Activated CD4-positive, alpha-beta T cell treated with anti-CD3 and anti-CD28 coated beads, Interleukin-2, amount 50 U/mL, for 1 hour (primary cell): Measurements from ENCODE around the gene DMXL1.
"Not testable (repeated sequence)": the region's sequence is repeated elsewhere in the genome, so short reads cannot be mapped to it uniquely, and the experiment has no call there.

ENCODE experiments used
- DNase-seq: peaks from one replicate; pipeline ENCODE4 v3.0.0-alpha.2; 2020

The DMXL1 gene

DNA sequence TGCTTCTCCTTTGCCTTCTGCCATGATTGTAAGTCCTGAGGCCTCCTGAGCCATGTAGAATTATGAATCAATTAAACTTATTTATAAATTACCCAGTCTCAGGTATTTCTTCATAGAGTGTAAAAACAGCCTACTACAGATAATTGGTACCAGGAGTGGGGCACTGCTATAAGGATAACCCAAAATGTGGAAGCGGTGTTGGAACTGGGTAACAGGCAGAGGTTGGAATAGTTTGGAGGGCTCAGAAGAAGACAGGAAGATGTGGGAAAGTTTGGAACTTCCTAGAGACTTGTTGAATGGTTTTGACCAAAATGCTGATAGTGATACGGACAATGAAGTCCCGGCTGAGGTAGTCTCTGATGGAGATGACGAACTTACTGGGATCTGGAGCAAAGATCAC is 64.9 kb downstream of the DMXL1 start:
- not testable (repeated sequence) for DNase-seq

DNA sequence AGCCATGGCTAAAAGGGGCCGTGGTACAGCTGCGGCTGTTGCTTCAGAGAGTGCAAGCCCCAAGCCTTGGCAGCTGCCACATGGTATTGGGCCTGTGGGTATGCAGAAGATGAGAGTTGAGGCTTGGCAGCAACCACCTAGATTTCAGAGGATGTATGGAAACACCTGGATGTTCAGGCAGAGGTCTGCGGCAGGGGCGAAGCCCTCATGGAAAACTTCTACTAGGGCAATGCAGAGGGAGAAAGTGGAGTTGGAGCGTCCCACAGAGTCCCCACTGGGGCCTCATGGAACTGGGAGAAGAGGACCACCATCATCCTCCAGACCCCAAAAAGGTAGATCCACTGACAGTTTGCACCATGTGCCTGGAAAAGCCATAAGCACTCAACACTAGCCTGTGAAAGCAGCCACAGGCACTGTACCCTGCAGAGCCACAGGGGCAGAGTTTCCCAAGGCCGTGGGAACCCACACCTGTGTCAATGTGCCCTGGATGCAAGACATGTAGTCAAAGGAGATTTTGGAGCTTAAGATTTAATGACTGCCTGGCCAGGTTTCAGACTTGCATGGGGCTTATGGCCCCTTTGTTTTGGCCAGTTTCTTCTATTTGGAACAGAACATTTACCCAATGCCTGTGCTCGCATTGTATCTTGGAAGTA is 65.9 kb downstream of the DMXL1 start:
- no peak for DNase-seq

DNA sequence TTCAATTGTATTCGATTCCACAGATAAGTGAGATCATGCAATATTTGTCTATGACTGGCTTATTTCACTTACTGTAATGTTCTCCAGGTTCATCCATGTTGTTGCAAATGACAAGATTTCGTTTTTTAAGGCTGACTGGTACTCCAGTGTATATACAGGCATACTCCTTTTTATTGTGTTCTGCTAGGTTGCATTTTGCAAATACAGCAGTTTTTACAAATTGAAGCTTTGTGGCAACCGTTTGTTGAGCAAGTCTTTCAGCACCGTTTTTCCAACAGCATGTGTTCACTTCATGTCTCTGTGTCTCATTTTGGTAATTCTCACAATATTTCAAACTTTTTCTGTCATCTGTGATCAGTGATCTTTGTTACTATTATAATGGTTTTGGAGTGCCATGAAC is 82.7 kb downstream of the DMXL1 start:
- no peak for DNase-seq

DNA sequence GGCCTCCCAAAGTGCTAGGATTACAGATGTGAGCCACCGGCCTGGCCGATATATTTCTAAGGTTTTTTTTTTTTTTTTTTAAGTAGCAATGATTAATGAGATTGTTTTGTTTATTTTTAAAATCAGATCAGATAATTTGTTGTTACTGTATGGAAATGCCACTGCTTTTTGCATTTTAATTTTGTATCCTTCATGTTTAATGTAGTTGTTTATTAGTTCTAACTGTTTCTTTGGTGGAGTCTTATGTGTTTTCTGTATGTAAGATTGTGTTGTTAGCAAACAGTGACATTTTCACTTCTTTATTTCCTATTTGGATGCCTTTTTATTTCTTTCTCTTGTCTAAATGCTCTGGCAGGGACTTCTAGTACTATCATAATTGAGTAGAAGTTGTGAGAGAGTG is 87.3 kb downstream of the DMXL1 start:
- no peak for DNase-seq

DNA sequence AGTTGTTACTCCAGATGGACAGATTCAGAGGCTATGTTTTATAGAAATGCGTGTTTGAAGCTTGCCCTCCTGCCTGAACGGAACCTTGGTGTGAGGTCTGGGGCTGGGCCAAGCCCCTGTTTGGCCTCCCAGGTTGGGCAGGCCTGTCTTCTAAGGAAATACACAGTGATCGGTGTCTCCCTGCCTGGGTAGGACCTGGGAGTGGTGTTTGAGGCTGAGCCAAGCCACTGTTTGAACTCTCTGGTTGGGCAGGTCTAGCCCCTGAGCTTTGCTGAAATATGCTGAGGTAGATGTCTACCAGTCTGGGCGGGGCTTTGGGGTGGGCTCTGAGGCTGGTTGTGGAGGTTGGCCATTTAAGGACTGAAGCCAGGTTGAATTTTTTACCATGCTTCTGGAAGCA is 90.5 kb downstream of the DMXL1 start:
- DNase-seq = no peak

DNA sequence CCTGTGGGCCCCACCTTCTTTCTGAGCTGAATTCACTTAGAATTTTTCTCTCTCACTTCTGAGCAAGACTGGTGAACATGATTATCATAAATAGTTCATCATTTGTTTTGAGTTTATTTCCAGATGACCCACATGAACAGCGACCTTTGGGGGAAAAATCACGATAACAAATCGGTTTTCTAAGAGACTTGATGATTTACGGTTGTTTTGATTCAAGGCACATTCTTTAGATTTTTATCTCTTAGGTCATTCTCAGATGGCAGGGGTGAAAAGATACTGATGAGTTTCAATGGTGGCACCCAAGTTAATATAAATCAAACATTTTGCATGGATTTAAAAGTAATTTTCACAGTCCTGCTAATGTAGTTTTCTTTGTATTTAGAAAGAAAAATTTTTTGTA is 95.1 kb downstream of the DMXL1 start:
- DNase-seq = no peak

DNA sequence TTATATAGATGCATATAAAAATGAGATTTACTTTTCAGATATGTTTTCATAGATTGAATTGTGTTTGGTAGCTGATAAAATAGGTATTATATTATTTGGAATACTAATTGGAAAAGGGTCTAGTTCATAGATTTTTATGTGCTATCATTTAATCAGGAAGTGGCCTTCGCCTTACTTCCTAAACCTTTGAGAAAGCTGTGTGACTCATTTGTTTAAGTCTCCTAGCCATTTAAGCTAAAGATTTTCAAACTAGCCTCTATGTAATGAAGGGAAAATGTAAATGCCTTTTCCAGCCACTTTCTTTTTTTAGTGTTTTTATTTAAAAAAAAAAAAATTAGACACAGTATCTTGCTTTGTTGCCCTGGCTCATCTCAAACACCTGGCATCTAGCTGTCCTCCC is 97.5 kb downstream of the DMXL1 start:
- no peak for DNase-seq

DNA sequence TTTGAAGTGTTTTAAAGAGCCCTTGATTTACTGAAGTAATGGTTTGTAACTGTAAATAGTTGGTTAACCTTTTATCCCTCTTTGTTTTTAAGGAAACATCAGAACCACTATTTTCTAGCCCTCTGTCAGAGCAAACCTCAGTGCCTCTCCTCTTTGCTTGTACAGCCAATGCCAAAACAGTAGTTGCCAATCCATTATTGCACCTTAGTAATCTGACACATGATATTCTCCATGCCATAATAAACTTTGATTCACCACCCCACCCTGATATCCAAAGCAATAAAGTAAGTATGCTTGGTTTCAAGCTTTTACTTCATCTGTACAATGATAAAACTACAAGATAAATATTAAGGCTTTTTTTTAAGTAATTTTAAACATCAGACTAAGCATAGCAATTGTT is 100.8 kb downstream of the DMXL1 start:
- DNase-seq = no peak

DNA sequence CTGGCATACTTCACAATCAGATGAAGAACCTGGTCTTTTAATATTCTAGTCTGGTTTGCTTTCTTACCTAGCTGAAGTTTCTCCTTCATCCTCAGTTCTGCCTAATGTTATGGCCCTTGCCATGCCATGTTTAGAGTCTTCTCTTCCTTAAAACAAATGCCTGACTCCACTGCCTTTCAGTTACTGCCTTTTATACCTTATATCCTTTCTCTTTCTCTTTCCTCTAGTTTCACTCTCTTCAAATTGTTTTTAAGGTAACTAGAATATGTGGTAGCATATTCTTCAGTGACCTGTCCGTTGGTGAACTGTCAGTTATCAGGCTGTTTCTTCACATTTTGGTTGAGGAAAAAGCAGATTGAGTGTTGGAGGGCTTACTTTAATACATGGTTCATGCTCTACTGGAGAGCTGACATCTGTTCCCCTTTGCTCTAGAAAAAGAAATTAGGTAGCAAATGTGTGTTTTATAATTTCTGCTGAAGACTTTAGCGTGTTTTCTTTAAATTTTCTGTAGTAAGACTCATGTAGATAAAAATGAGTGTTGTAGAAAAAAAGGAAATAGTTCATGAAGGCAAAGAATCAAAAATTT is 103.8 kb downstream of the DMXL1 start:
- no peak for DNase-seq

DNA sequence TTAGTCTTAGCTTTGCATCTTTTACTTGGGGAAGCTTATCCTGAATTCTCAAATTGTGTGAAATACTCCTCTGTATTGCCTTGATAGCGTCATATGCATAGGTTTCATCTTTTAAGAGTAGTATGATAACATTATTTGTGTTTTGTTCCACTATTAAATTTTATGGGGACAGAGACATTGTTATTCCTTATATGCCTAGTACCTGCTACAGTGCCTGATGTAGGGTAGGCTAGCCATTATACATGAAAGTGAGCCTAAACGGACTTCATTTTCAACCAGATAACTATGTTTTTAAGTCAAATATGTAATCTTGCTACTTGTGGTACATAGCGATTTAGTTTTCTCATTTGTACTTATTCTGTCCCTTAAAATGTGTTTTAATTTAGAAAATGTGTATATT is 105.9 kb downstream of the DMXL1 start:
- no peak for DNase-seq

DNA sequence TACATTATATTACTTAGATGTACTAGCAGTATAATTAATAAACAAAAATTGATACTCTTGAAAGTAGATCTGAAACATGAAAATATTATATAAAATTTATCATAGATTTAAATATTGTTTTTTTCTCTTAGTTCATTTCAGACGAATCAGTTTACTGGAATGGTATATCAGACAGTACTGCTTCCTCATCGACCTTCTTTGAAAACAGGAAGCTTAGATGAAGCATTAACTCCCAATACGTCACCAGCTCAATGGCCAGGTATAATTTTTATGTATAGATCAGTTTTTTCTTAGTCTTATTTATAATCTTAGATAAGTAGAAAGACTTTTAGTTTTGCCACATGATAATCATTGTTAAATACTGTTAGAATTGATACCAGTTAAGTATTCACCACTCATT is 106.3 kb downstream of the DMXL1 start:
- DNase-seq = no peak

DNA sequence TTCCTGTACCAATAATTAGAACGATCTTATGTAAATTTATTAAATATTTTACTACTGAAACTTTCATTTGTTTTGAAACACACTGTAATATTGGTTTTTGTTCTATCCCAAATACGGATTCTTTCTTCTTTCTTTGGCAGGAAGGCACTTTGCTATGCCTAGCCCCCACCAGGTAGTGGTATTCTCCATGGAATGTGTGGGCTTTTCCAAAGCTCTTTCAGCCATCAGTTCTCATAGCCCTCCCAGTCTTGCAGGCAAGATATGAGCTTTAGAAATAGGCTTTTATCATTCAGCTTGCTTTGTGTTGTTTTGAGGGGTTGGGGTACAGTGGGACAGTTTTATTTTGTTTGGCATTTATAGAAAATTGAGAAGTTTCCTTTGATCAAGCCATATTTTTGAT is 107.5 kb downstream of the DMXL1 start:
- DNase-seq = no peak

DNA sequence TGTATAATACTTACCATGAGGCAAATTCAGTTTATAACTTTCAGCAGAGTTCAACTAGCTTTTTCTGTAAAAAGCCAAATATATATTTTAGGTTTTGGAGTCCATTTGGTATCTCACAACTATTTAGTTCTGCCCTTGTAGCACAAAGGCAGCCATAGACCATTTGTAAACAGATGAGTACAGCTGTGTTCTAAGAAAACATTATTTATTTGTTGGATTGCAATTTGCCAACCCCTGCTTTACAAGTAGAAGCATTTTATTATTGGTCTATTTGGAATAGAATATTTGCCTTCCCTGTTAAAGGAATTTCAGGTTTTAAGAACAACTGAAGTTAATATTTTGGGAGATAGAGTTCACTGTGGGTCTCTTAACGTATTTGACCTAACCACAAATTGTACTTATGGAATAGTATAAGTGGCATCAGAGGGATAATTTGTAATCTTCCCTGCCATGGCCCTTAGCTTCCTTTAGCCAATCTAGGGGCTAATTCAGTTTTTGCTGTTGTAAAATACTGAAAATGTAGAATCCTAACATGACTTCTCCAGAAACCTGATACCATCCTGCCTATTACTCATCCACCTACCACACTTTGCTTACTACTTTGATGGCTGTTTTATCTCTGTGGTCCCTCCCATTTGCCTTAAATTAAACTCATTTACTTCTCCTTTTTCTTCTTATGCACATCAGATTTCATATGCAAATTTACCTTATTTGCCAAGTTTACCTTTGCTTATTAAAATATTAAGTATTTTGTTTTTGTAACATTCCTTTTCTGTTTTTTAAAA is 109.2 kb downstream of the DMXL1 start:
- DNase-seq = no peak

DNA sequence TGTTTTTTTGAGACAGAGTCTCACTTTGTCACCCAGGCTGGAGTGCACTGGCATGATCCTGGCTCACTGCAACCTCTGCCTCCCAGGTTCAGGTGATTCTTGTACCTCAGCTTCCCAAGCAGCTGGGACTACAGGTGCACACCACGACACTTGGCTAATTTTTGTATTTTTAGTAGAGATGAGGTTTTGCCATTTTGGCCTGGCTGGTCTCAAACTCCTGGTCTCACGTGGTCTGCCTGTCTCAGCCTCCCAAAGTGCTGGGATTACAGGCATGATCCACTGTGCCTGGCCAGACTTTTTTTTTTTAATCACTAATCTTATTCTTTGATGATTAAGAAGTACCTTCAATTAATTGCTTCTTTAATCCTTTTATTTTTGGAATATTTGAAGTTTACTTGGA is 114.6 kb downstream of the DMXL1 start:
- DNase-seq = not testable (repeated sequence)

DNA sequence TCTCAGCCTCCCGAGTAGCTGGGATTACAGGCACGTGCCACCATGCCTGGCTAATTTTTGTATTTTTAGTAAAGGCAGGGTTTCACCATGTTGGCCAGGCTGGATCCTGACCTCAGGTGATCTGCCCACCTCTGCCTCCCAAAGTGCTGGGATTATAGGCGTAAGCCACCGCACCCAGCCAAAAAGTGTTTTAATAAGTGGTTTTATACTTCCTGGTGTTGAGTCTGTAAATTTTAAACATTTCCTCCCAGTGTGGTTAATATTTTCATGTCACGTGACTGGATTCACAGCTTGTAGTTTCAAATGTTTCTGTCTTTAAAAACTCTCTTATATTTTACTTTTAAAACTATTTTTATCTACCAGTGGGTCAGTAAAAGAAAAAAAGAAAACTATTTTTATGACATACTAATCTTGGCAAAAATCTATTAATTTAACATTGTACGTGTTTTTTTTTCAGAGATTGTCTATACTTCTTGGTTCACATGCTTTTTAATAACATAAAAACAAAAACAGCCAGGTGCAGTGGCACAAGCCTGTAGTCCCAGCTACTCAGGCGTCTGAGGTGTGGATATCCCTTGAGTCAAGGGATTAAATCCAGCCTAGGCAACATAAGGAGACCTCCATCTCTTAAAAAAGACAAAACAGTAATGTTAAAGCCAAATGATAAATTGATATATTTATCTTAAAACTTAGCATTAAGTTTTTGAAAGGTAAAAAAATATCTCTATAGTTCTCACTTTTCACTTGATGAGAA is 117.1 kb downstream of the DMXL1 start:
- no peak for DNase-seq

DNA sequence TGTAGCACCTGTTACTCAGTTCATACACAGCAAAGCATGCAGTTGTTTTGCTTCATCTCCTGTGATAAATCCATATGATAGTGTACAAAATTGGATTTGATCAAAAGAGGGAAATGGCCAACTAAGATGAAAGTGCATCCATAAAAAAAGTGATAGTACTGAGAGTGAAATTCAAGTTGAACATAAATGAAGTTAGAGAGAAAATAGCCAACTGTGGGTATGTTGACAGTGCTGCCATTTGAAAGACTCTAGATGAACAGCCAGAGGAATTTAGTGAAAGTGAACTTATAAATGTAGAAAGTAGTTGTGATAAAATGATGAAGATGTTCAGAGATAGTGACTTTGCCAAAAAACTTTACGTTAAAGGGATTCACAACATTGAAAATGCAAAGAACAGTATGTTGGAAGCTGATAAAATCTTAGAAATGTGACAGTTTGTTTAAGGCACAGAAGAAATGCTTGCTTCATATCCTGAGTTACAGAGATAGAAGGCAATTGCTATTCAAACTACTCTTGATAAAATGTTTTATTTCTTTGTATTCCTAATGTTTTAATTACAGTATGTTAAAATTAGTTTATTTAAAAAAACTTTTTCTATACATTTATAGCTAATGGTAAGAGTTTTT is 119.7 kb downstream of the DMXL1 start:
- no peak for DNase-seq

DNA sequence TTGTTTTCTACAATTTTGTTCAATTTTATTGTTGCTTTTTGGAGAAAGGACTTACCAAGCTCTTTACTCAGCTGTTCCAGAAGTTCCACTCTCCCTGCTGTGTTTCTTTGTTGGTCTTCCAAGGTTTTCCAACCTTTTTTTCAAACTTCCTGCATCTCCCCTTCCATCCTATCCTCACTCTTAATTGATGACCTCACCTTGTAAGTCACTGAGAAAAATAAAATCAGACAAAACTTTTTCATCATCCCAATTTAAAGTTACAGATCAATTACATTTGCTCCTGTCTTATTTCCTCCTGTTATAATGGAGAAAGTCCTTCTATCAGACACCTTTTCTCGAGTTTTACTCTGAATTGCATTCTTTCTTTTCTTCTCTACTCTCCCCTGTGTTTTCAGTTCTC is 121.1 kb downstream of the DMXL1 start:
- DNase-seq = no peak

DNA sequence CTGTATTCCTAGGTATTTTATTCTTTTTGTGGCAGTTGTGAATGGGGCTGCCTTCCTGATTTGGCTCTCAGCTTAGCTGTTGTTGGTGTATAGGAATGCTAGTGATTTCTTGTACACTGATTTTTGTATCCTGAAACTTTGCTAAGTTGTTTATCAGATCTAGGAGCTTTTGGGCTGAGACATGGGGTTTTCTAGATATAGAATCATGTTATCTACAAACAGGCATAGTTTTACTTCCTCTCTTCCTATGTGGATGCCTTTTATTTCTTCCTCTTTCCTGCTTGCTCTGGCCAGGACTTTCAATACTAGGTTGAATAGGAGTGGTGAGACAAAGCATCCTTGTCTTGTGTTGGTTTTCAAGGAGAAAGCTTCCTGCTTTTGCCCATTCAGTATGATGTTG is 129.9 kb downstream of the DMXL1 start:
- no peak for DNase-seq

DNA sequence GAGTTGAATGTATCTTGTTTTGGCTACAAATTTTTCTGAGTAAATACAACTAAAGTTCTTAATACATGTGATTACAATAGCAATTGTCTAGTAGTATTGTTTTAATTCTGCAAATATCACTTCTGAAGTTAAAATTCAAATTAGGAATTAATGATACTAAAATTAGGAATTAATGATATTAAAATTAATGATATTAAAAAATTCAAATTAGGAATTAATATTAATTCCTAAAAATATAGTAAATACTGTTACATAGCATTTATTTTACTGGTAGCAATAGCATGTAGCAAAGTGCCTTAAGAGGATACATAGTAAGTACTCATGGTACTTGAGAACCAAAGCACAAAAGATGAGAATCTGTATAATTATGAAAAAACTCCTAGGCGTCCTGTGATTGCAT is 136.2 kb downstream of the DMXL1 start:
- no peak for DNase-seq

DNA sequence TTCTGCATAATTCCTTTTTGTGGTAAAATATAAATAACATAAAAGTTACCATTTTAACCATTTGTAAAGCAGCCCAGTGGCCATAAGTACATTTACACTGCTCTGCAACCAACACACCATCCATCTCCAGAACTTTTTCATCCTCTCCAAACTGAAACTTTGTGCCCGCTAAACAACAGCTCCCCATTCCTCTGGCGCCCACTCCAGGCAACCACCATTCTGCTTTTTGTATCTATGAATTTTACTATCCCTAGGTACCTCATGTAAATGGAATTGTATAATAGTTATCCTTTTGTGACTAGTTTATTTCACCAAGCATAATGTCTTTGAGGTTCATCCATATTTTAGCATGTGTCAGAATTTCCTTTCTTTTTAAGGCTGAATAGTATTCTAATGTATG is 141.1 kb downstream of the DMXL1 start:
- no peak for DNase-seq

DNA sequence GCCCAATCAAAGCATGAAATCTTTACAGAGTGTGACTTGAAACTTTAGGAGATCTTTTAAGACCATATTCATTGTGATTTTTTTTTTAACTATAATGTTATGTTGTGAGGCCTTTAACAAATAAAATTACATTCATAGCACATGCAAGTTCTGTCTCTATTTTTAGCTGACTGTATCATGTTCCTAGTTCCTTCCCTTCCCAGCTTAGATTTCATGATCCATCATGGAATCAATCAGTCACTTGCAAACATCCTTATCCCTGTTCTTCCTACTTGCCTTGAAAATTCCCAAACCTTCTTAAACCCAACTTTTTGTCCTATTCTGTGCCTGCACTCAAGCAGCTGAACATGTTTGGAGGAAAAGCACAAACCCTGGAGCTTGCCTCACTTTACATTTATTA is 141.8 kb downstream of the DMXL1 start:
- DNase-seq = no peak

DNA sequence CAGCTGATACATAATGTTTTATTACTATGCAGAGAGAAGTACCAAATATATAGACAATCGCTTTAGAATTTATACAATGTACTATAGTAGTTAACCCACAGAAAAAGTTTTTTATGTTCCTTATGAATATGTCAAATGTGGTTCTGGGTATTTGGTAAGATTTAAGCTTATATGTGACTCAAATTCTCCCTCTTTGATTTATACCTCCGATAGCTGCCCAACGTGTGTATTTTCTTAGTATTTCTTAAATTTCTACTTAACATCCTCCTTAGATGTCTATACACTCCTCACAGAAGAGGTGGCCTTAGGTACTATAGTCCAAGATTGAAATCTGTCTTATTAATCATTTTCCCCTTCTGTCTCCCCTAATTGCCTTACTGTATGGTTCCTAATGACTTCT is 146.3 kb downstream of the DMXL1 start:
- no peak for DNase-seq
